ENCODE results near the gene PFKM.

- TF ChIP-seq BCL6 (CRISPR knock-in tag; IDR thresholded peaks at IDR 0.05), result no peak
- no peak for TF ChIP-seq HMGXB4 (CRISPR knock-in tag; IDR thresholded peaks at IDR 0.05)
- no peak for TF ChIP-seq MECOM (CRISPR knock-in tag; IDR thresholded peaks at IDR 0.05)
- TF ChIP-seq RFX1 (IDR thresholded peaks at IDR 0.05), result no peak
- no peak for TF ChIP-seq NR4A1 (CRISPR knock-in tag; IDR thresholded peaks at IDR 0.05)
- TF ChIP-seq NR4A1 (tag; IDR thresholded peaks at IDR 0.05), result no peak
- no peak for TF ChIP-seq POLR2AphosphoS2 (IDR thresholded peaks at IDR 0.05; ENCODE audit: low read length)
- TF ChIP-seq NFYB (IDR thresholded peaks at IDR 0.05; ENCODE audit: extremely low read depth, insufficient read length), result no peak
- no peak for TF ChIP-seq ATF6 (CRISPR knock-in tag; IDR thresholded peaks at IDR 0.05)
- no peak for TF ChIP-seq USF1 (CRISPR knock-in tag; IDR thresholded peaks at IDR 0.05)
- no peak for TF ChIP-seq NONO (IDR thresholded peaks at IDR 0.05; ENCODE audit: low read depth in 2 of 2, low read length in 1 of 2)
Measured at GRCh38 chr12:48177982-48178381, 58.8 kb downstream of the PFKM start.
